AG09319 (cell line): ENCODE results near the gene VSX2.

ENCODE experiments used
- DNase-seq: peaks from one replicate; pipeline ENCODE4 v3.0.0-alpha.2; 2010; ENCODE audit warnings: low read depth; ENCODE audit errors: extremely low read depth
- TF ChIP-seq, protein P1 (sequence below): IDR thresholded peaks from 2 replicates; pipeline ENCODE4 v1.5.1; 2011; ENCODE audit warnings: low read depth, mild to moderate bottlenecking, inconsistent platforms, low read length, moderate library complexity

The VSX2 gene

DNA sequence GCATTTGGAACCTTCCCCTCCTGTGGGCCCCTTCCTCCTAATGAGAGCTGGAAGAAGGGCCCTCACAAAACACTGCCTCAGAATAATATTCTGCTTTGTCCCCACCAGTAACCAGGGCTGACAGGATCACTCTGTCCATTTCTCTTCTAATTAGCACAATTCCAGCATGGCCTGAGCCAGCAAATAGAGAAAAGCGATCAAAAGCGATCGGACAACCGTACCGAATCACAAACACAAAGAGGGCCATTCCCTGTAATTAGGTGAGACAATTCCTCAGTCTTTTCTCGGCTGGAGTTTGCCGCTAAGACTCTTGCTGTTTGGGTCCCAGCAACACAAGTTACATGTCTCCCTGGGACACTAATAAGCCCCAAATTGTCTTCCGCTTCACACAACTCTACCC lies 35.6 kb upstream of the VSX2 start:
- TF ChIP-seq, protein P1, sequence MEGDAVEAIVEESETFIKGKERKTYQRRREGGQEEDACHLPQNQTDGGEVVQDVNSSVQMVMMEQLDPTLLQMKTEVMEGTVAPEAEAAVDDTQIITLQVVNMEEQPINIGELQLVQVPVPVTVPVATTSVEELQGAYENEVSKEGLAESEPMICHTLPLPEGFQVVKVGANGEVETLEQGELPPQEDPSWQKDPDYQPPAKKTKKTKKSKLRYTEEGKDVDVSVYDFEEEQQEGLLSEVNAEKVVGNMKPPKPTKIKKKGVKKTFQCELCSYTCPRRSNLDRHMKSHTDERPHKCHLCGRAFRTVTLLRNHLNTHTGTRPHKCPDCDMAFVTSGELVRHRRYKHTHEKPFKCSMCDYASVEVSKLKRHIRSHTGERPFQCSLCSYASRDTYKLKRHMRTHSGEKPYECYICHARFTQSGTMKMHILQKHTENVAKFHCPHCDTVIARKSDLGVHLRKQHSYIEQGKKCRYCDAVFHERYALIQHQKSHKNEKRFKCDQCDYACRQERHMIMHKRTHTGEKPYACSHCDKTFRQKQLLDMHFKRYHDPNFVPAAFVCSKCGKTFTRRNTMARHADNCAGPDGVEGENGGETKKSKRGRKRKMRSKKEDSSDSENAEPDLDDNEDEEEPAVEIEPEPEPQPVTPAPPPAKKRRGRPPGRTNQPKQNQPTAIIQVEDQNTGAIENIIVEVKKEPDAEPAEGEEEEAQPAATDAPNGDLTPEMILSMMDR, result no peak
- no peak for DNase-seq

DNA sequence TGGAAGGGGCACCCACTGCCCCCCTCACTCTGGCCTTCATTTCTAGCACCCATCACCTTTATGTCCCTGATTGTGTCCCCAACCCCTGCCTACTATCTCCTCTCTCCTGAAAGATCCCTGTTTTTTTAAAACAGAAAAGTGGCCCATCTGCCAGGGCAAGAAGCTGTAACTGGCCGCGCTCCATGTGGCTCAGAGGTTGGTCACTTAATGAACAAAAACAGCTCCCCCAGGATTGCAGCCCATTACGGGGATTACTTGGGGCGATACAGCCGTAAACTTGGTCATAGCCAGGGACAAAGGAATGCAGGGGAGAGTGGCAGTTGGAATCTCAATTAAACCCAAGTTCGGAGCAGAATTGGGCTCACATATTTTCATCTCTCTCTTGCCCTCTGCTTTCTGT lies 34.8 kb upstream of the VSX2 start:
- TF ChIP-seq, protein P1, result no peak
- no peak for DNase-seq

DNA sequence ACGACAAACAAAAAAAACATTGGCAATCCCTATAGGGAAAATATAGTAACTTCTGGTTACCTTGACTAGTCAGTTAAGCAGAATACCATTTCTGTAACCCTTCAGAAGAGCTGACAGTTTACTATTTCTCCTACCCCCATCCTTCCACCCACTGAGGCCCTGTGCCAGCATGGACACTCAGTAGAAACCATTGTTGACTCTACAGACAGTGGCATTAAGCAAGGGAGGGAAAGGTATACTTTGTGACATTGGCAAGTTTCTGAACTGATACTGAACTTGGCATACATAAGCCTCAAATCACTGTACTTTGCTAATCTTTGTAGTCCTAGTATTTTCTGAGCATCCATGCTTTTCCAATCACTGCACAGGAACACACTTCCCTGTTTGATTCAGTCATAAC lies 33.4 kb upstream of the VSX2 start:
- no peak for DNase-seq
- TF ChIP-seq, protein P1, result no peak

DNA sequence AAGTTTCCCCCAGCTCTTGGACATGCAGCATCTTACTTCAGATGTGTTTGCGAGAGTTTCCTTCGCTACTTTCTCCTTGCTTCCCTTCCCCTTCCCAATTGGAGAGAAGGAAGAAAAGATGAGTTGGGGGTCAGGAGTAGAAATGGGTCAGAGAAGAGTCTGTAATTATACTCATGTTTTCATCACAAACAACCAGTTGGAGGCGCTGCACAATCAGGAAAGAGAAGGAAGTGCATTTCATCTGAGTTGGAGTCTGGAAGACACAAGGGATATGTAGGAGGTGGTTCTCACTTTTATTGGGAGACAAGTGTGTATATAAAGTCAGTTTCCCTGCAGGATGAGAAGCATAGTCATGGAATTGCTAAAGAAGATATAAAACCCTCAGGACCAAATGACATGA lies 31.3 kb upstream of the VSX2 start:
- no peak for DNase-seq
- TF ChIP-seq, protein P1, result no peak

DNA sequence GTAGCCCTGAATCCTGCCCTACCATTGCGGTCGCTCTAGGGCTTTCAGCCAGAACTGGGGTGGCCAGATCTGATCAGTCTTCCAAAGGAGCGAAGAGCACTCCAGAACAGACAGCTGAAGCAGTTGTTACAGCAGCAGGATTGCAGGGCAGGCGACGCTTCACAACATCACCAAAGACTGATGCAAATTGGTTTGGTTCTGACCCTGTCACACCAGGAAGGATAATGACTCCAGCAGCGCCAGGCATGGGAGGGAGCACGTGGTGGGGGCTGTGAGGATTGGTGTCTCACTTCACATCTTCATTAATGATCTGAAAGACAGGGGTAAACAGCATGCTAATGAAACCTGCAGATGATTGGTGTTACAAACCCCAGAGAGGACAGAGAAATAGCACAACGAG lies 30.6 kb upstream of the VSX2 start:
- DNase-seq, result no peak
- TF ChIP-seq, protein P1, result no peak

DNA sequence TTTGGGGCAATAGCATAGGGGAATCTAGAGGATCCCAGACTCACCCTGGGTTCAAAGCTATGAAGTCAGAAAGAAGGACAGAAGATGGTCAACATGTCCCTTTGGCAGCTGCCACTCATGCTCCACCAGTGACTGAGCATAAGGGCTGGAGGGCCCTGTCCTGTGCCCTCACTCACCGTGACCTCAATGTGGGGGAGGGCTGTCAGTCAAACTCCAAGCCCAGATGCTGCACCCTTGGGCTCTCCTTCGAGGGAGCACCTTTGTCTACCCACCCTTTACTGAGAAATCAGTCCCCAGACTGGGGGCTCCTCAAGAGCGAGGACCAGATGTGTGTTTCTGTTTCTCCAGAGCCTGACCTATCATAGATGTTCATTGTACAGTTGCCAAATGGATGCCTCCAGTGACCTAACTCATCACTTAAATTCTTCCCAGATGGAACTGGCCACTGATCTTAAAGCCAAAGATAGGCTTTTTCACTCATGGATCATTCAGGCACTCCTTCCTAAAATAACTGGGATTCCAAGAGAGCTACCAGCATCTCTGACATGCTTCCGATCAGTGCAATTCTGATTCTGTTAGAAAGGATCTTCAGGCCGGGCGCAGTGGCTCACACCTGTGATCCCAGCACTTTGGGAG lies 27.2 kb upstream of the VSX2 start:
- TF ChIP-seq, protein P1, result no peak
- DNase-seq, result no peak

DNA sequence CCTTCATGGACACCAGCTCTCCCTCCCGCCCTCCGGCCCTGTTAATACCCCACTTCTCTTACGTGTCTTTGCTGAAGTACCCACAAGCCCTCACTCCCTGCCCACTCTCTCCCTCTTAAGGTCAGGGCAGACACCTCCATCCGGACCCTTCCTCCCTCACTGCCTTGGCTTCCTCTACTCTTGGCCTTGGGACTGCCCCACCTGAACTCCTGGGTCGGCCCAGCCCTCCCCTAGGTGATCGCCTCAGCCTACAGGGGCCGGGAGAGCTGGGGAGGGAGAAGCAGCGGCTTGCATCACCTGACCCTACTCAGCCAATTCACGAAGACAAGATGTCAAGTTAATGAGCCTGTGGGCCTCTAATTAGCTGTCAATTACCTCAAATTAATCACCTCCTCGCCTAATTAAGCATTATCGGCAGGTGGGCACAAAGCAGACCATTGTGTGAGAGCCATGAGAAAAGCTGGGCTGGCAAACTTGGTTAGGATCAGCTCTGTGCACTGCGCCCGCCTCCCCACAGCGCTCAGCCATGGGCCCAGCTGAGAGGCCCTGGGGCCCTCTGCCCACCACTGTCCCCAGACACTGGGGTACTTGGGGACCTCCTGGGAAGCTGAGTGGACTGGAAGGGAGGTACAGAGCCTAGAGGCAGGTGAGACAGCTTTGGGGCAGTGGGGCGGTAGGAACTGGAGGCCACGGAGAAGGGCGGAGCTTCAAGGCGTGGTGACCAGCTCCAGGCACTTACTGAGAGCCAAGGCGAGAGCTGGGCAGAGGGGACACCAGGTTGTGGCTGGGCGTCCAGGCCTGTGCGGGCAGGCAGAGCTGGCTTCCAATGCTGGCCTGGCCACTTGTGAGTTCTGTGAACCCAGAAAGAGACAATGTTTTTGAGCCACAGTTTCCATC lies 25.1 kb upstream of the VSX2 start:
- DNase-seq, result no peak

More for the DNA sequence above, 25.1 kb upstream of the VSX2 start:
- TF ChIP-seq, protein P1, result no peak
